ENCODE data around the gene RNF148. TPM values are rescaled to one million over a fixed set of nuclear protein-coding genes. Genes with fewer than 3 reads are reported as not detected.

RNF148 gene
- total RNA-seq, 2 experiments from 2014 or later = not detected

Other genes starting within 250 kb of the RNF148 start
- gene RNF133, start 3.8 kb downstream of the RNF148 start, total RNA-seq = not detected
- not detected for gene CADPS2, start 183.5 kb upstream of the RNF148 start, total RNA-seq